MM.1S (cell line): ENCODE measurements around the gene KLK6.
A peak's percentile ranks its signal among the peaks of the same experiment; 100 is the strongest.

Source experiments
- DNase-seq: peaks from one replicate; pipeline ENCODE4 v3.0.0-alpha.2; 2015
- H2AFZ ChIP-seq: fragments of 300-600 bp; sonication (generic); 2 replicates; pipeline ENCODE4 v1.6.0; 2016; ENCODE audit warnings: antibody characterized with exemption, low read length
- H3F3A ChIP-seq: fragments of 300-600 bp; sonication (generic); 2 replicates; pipeline ENCODE4 v1.6.1; 2016; ENCODE audit warnings: mild to moderate bottlenecking, antibody characterized with exemption, low read length, moderate library complexity, mixed read lengths; ENCODE audit not compliant: insufficient read depth
- H3K27ac ChIP-seq: fragments of 300-600 bp; sonication (generic); 2 replicates; pipeline ENCODE4 v1.5.1; 2016; ENCODE audit warnings: mild to moderate bottlenecking, low read length
- H3K27me3 ChIP-seq: fragments of 300-600 bp; sonication (generic); replicated peaks from 2 replicates; pipeline ENCODE4 v1.6.0; 2016; ENCODE audit warnings: low read length; ENCODE audit not compliant: insufficient read depth
- H3K36me3 ChIP-seq: fragments of 300-600 bp; sonication (generic); replicated peaks from 2 replicates; pipeline ENCODE4 v1.6.1; 2016; ENCODE audit warnings: mild to moderate bottlenecking, low read length, mixed read lengths; ENCODE audit not compliant: insufficient read depth
- H3K4me1 ChIP-seq: fragments of 300-600 bp; sonication (generic); 2 replicates; pipeline ENCODE4 v1.6.1; 2016; ENCODE audit warnings: low read length, mixed read lengths
- H3K4me2 ChIP-seq: fragments of 300-600 bp; sonication (generic); 2 replicates; pipeline ENCODE4 v1.6.0; 2016; ENCODE audit warnings: low read depth, low read length
- H3K4me3 ChIP-seq: fragments of 300-600 bp; sonication (generic); 2 replicates; pipeline ENCODE4 v1.5.1; 2016; ENCODE audit warnings: low read length, mixed read lengths
- H3K79me2 ChIP-seq: fragments of 300-600 bp; sonication (generic); 2 replicates; pipeline ENCODE4 v1.6.1; 2016; ENCODE audit warnings: mixed run types, low read length, mixed read lengths
- H3K9ac ChIP-seq: fragments of 300-600 bp; sonication (generic); 2 replicates; pipeline ENCODE4 v1.6.1; 2016; ENCODE audit warnings: low read length, mixed read lengths
- H3K9me2 ChIP-seq: fragments of 300-600 bp; sonication (generic); replicated peaks from 2 replicates; pipeline ENCODE4 v1.6.1; 2016; ENCODE audit warnings: mild to moderate bottlenecking, low read length, mixed read lengths; ENCODE audit not compliant: insufficient read depth
- H3K9me3 ChIP-seq: fragments of 300-600 bp; sonication (generic); replicated peaks from 2 replicates; pipeline ENCODE4 v1.6.1; 2016; ENCODE audit warnings: mild to moderate bottlenecking, low read length, mixed read lengths; ENCODE audit not compliant: insufficient read depth
- H4K20me1 ChIP-seq: fragments of 300-600 bp; sonication (generic); 2 replicates; pipeline ENCODE4 v1.6.1; 2016; ENCODE audit warnings: mild to moderate bottlenecking, low read length, moderate library complexity, mixed read lengths; ENCODE audit not compliant: insufficient read depth
- CTCF ChIP-seq: fragments of 300-600 bp; sonication (generic); IDR thresholded peaks from 2 replicates; pipeline ENCODE4 v1.5.1; 2016; ENCODE audit warnings: antibody characterized with exemption, low read length, mixed read lengths
- EZH2 ChIP-seq: fragments of 300-600 bp; sonication (generic); optimal IDR thresholded peaks from 2 replicates; pipeline ENCODE3; 2017; ENCODE audit warnings: low read depth, mild to moderate bottlenecking, antibody characterized with exemption, low read length, mixed read lengths
- EZH2phosphoT487 ChIP-seq: fragments of 300-600 bp; sonication (generic); IDR thresholded peaks from 2 replicates; pipeline ENCODE4 v1.6.1; 2018; ENCODE audit warnings: antibody characterized with exemption, low read length

The KLK6 gene

GRCh38 chr19:51002542-51003311 lies 33.3 kb upstream of the KLK6 start:
- no peaks in the 10 kb centered on the region for H3K79me2 ChIP-seq
- TF ChIP-seq EZH2phosphoT487 (no peak), CTCF (no peak), EZH2 (no peak)
- H3K36me3 ChIP-seq, result no peaks in the 10 kb centered on the region
- DNase-seq, result peak; percentile 14
- H3K9me2 ChIP-seq, result no peaks in the 10 kb centered on the region
- peaks cover 9% of the 10 kb centered on the region; the same call in 1 of the 2 replicates for H3K27me3 ChIP-seq
- no peaks in the 10 kb centered on the region for H3K4me1 ChIP-seq
- no peak overlapping the region for H2AFZ ChIP-seq
- H4K20me1 ChIP-seq, result no peaks in the 10 kb centered on the region
- H3K9ac ChIP-seq, result no peak overlapping the region
- no peak overlapping the region for H3K4me2 ChIP-seq
- no peaks in the 10 kb centered on the region for H3F3A ChIP-seq
- H3K9me3 ChIP-seq, result no peaks in the 10 kb centered on the region; the same call in 1 of the 2 replicates
- no peak overlapping the region for H3K27ac ChIP-seq
- no peak overlapping the region for H3K4me3 ChIP-seq

- H3K4me3 ChIP-seq, result no peak overlapping the region
Measured at GRCh38 chr19:51002089-51002532, 32.7 kb upstream of the KLK6 start.

GRCh38 chr19:51001515-51001914 lies 32.1 kb upstream of the KLK6 start, which contains the start of gene KLK8:
TSS of gene KLK8 (minus strand) at chr19:51001604. CDS start at chr19:51001167, 437 bp downstream.
- Histone ChIP-seq H3K4me3 (no peak within 1 kb of the TSS), H3F3A (no peaks in the 10 kb centered on the region), H3K9ac (no peak within 1 kb of the TSS), H3K79me2 (no peaks in the 10 kb centered on the region), H3K36me3 (no peaks in the 10 kb centered on the region), H4K20me1 (no peaks in the 10 kb centered on the region), H3K9me2 (no peaks in the 10 kb centered on the region), H3K4me1 (no peaks in the 10 kb centered on the region), H3K4me2 (no peak within 1 kb of the TSS), H2AFZ (no peak within 1 kb of the TSS), H3K27ac (no peak within 1 kb of the TSS), H3K9me3 (no peaks in the 10 kb centered on the region; the same call in 1 of the 2 replicates), H3K27me3 (peaks cover 6% of the 10 kb centered on the region; the same call in 1 of the 2 replicates)
- TF ChIP-seq EZH2 (no peak), EZH2phosphoT487 (no peak), CTCF (no peak)
- DNase-seq, result no peak

More at GRCh38 chr19:51002089-51002532, 32.7 kb upstream of the KLK6 start:
- Histone ChIP-seq H2AFZ (no peak overlapping the region), H3K9me2 (no peaks in the 10 kb centered on the region), H3K27ac (no peak overlapping the region), H3K9ac (no peak overlapping the region), H3K4me1 (no peaks in the 10 kb centered on the region), H3K27me3 (peaks cover 6% of the 10 kb centered on the region; the same call in 1 of the 2 replicates), H3K9me3 (no peaks in the 10 kb centered on the region; the same call in 1 of the 2 replicates), H3K79me2 (no peaks in the 10 kb centered on the region), H3K4me2 (no peak overlapping the region), H3F3A (no peaks in the 10 kb centered on the region), H4K20me1 (no peaks in the 10 kb centered on the region), H3K36me3 (no peaks in the 10 kb centered on the region)
- no peak for DNase-seq
- no peak for TF ChIP-seq EZH2phosphoT487
- TF ChIP-seq CTCF, result no peak
- TF ChIP-seq EZH2, result no peak
